Muscle of arm (tissue), 12 donors: Measurements from ENCODE around the gene SLC25A19. TPM values are rescaled to one million over a fixed set of nuclear protein-coding genes. Genes with fewer than 3 reads are reported as not detected.
"Not testable (repeated sequence)": the region's sequence is repeated elsewhere in the genome, so short reads cannot be mapped to it uniquely, and the experiment has no call there.

Experiments used
- DNase-seq: peaks from one replicate; pipeline ENCODE4 v3.0.0-alpha.2; 2013
- polyA plus RNA-seq, 12 donors: library from polyadenylated mRNA; unstranded; fragments of 120-200 nt; gene quantifications; one replicate each; pipeline ENCODE4 v1.2.1, GENCODE V29; 2013; ENCODE audit not compliant: insufficient read length in 12 of 12

The SLC25A19 gene
- polyA plus RNA-seq, 12 donors: 4.1 to 7.5 (median 5.8) TPM; not detected in 2

DNA sequence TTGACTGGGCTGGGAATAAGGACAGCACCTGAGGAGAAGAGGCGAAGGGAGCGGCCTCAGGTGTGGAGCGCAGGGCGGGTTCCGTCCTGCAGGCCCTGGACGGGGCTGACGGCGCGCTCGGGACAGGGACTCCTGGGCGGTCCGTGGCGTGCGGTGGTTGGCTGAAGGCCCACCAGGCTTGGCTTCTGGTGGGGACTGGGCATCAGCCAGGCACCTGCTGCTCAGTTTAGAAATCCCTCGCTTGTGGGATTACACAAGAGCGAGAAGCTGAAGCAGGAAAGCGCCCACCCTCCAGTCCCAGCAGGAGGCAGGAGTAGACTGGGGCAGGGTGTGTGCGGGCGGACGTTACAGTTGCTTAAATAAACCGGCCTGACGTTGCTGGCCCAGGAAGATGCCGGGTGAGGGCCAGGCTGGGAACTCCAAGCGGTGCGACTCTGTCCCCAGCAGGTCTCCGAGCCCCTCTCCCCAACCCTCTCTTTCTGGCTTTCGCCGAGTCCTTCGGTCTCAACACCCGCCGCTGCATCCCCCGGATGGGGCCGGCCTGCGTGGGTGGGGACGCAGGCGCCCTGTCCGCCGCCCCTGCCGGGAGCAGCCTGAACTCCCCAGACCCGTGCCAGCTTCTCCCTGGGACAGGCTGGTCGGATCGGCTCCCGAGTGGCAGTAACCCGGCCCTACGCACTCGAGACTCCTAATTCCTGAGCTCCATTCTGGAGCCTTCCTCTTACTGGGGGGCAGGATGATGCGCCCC, 18.8 kb downstream of the SLC25A19 start:
- DNase-seq: peak; percentile 43

DNA sequence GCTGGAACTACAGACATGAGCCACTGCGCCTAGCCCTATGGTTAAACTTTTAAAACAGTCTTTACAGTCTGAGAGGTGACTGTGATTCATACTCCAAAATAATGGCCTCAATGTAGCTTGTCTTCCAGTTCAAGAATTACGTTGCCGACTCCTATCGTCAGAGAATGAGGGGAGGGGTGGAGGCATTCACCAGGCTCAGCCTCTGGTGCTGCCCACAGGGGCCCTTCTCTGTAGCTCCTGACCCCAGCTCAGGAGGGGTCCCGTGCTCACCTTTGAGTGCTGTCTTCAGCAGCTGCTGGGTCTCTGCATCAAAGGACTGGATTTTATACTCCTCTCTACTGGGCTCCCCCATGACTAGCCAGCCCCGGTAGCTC, 19.4 kb downstream of the SLC25A19 start:
- DNase-seq: no peak

DNA sequence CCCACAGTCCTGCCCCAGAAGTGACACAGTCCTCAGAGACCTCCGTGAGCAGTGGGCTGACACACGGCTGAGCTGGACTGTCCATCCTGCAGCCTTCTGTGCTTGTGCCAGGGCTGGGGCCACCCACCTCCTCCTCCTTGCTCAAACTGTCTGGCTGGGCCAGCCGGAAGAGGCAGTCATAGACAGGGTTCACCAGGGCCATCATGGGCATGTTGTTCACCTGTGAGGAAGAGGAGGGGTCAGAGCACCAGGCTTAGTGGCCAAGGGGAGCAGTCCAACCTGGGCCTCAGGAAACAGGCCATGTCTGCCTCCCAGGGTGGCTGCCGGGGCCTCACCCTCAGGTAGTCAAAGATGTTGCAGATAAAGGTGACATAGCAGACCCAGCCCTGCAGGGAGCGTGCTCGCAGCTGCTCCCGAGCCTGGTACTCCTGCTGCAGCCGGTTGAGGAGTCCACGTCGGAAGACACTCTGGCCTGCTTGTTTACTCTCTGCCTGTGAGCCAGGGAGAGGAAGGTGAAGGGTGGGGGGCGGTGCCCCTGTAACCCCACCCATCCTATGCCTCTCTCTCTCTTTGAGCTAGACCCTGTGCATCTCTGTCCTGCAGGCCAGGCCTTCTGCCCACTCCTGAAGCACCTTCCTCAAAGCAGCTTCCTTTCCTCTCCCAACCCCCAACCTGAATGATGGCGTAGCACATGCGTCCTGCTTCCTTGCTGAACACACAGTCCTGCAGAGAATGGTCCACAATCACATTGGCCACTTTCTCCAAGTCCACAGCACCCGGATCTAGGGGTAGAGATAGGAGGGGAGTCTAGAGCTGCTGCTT, 21.6 kb downstream of the SLC25A19 start:
- DNase-seq: no peak

GRCh38 chr17:75267153-75267410, 22.2 kb downstream of the SLC25A19 start:
- DNase-seq: no peak

DNA sequence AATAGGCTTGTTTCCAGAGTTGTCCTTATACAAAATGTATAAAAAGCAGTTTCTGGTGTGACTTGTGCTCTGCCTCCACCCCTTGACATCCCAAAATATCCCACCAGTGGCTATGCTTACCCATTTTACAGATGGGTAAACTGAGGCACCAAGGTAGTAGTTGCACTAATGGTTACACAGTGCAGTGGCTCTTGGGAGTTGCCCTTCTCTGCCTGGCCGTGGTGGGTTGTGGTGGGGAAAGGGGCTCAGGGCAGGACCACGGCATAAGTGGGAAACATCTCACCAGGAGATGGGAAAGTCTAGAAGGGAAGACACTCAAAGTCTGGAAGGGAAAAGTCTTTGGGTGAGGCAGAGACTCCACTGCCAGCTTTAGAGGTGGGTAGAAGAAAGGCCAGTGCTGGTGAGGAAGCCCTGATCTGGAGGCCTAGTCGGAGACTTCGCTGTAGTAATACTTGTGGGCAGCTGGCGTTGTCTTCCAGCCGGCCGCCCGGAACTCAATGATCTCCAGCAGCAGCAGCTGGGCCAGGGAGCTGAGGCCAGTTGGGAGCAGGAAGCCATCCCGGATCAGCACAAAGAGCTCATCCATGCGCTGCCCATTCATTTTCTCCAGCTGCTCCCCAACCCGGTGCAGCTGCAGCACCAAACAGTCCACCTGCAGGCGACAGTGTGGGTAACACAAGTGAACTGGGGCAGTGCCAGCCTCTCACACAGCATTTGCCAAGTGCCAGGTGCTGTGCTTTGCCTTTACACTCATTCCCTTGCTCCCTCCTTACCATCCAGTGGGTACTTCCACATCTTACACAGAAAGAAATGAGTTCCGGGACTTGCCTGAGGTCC, 22.7 kb downstream of the SLC25A19 start:
- DNase-seq: no peak

DNA sequence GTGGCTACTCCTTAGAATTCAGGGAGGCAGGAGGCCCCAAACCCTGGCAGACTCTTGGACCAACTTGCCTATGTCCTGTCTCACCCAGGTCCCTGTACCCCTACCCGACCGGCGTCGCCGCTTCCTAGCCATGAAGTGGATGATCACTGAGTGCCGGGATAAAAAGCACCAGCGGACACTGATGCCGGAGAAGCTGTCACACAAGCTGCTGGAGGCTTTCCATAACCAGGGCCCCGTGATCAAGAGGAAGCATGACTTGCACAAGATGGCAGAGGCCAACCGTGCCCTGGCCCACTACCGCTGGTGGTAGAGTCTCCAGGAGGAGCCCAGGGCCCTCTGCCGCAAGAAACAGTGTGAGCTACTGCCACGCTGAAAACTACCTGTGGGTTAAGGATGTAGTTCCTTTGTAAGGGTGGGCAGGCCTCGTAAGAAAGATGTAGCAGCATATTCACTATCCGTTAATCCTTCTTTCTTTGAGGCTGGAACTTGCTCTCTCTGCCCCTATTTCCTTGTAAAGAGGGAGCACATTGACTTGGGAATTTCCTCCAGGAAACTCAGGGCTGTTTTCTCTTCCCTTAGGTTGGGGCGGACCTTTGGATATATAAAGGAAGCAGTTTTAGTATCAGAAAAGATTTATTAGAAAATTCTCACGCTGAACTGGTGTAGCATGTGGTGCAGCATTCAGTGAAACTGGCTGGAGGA, 23.5 kb downstream of the SLC25A19 start:
- no peak for DNase-seq

GRCh38 chr17:75263055-75263454, 26.2 kb downstream of the SLC25A19 start:
- DNase-seq: no peak

GRCh38 chr17:75262112-75262606, 27.1 kb downstream of the SLC25A19 start:
- no peak for DNase-seq

GRCh38 chr17:75261336-75262111, 27.7 kb downstream of the SLC25A19 start, which contains the start of the genes GGA3 and MRPS7:
Gene GGA3, minus strand, starts transcription at chr17:75261606. Its CDS starts 19 bp downstream, at chr17:75261587.
Gene MRPS7, plus strand, starts transcription at chr17:75261879. Its CDS starts 22 bp downstream, at chr17:75261901.
- DNase-seq: peak; percentile 97

- DNase-seq: no peak
Observed at GRCh38 chr17:75260641-75261335, 28.4 kb downstream of the SLC25A19 start.

GRCh38 chr17:75257228-75257627, 32.0 kb downstream of the SLC25A19 start:
- not testable (repeated sequence) for DNase-seq

DNA sequence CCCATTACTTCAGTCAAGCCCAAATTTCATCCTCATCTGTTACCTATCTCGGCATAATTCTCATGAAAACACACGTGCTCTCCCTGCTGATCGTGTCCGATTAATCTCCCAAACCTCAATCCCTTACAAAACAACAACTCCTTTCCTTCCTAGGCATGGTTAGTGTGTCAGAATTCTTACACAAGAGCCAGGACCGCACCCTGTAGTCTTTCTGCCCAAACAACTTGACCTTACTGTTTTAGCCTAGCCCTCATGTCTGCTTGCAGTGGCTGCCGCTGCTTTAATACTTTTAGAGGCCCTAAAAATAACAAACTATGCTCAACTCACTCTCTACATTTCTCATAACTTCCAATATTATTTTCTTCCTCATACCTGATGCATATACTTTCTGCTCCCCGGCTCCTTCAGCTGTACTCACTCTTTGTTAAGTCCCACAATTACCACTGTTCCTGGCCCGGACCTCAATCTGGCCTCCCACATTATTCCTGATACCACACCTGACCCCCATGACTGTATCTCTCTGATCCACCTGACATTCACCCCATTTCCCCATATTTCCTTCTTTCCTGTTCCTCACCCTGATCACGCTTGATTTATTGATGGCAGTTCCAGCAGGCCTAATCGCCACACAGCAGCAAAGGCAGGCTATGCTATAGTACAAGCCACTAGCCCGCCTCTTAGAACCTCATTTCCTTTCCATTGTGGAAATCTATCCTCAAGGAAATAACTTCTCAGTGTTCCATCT, 33.1 kb downstream of the SLC25A19 start:
- DNase-seq: not testable (repeated sequence)

- DNase-seq: no peak
Observed at GRCh38 chr17:75252039-75252816, 37.0 kb downstream of the SLC25A19 start.

DNA sequence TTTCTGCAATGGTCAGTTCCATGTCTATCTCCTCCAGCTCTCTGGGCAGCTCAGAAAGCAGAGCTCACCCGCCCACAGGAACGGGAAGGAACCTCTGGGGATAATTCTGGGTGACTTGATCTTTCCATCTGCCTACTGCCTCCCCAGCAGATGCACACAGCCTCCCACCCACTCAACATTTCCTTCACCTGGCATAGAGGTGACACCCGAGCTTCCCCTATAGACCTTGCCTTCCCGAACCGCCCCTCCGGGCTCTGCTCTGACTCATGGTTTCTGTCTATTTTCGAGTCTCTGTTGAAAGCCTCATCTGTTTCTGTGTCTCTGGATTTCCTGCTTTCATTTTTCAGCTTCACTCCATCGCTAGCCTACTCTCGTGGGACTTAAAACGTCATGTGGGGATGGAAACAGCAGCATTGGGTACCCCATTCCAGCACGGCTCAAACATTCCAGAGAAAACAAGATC, 39.2 kb downstream of the SLC25A19 start:
- no peak for DNase-seq

GRCh38 chr17:75249564-75249963, 39.7 kb downstream of the SLC25A19 start:
- DNase-seq: no peak

DNA sequence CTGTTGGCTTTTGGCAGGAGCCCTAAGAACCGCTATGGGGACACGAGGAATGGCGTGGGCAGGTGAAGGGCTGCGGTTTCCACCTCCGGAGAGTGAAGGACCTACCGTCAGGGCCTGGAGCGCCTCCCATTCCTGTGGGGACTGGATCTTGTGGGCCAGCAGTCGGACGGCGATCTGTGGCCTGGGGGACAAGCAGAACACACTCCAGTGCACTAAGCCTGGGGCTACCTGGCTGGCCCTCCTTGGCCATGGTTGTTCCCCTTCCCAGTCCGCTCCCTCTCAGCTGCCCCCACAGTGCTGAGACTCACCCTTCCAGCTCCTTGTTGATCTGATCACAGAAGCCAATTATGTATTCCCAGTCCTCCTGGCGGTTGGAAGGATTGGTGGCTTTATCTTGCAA, 42.8 kb downstream of the SLC25A19 start:
- no peak for DNase-seq

GRCh38 chr17:75245011-75245410, 44.2 kb downstream of the SLC25A19 start:
- no peak for DNase-seq
